AG04450 (cell line): ENCODE data around the gene GSE1. TPM values are rescaled to one million over a fixed set of nuclear protein-coding genes. Genes with fewer than 3 reads are reported as not detected.

ENCODE experiments used
- CTCF ChIA-PET: fragments of 300-600, 350-600 bp; formaldehyde crosslinking; extraction: SDS; loops from one replicate; lab custom pipeline; 2022; ENCODE audit warnings: antibody characterized with exemption, inconsistent platforms; lab: Charles Lee
- POLR2A ChIA-PET: fragments of 350-600 bp; formaldehyde crosslinking; extraction: SDS; loops from one replicate; lab custom pipeline; 2021; ENCODE audit warnings: antibody characterized with exemption, inconsistent platforms; lab: Yijun Ruan, JAX
- DNase-seq: peaks from one replicate; pipeline ENCODE4 v3.0.0-alpha.2; 2011; ENCODE audit warnings: low read depth, low spot score
- H3K27ac ChIP-seq: one replicate; pipeline ENCODE4 v1.5.1; 2012; ENCODE audit warnings: low read depth, low read length, control low read depth
- H3K27me3 ChIP-seq: one replicate; pipeline ENCODE4 v1.6.0; 2012; ENCODE audit warnings: low read length; ENCODE audit not compliant: control insufficient read depth, insufficient read depth
- H3K4me3 ChIP-seq: 2 replicates; pipeline ENCODE4 v1.5.1; 2011; ENCODE audit warnings: mild to moderate bottlenecking, low read depth, low read length, control low read depth
- H3K9me3 ChIP-seq: 2 replicates; pipeline ENCODE4 v1.5.1; 2012; ENCODE audit warnings: low read length; ENCODE audit not compliant: control insufficient read depth, insufficient read depth
- polyA plus RNA-seq: library from polyadenylated mRNA; depleted of rRNA; stranded (reverse); fragments of >200 nt; gene quantifications from 2 replicates; pipeline ENCODE4 v1.2.3, GENCODE V29; 2011
- TF ChIP-seq, protein P1 (sequence below): IDR thresholded peaks from 2 replicates; pipeline ENCODE4 v1.5.1; 2011; ENCODE audit warnings: low read depth, low read length, control low read depth, inconsistent platforms

Gene GSE1
- polyA plus RNA-seq, 1 experiment, result 18.2 TPM

DNA sequence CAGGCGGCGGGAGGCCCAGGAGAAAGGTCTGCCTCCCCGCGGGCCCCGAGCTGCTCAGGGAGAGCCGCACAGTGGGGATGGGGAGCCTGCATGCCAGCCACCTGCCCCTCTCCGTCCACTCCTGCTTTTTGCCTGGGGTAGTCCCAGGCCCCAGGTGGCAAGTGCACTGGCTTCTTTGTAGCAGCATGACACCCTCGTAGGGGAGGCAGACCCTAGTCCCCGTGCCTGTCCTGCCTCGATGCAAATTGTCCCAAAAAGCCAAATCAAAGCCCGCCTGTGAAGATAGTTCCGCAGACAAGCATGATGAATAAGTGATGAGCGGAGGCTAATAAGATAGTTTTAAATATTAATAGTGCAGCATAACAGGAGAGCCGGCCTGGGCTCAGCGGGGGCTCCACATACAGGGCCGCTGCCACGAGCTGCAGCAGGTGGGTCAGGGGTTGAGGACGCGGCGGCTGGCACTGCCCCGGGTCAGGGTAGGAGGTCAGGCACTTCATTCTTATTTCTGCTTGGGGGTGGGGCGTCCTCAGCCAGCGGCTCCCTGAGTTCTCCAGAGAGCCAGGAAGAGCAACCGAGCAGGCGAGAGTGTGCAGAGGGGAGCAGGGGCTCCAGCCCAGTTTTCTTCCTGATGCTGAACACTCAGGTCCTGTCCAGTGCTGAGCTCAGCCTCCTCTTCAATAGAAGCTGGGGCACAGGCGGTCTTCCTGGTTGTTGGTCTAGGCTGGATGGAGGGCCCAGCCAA is 48.8 kb downstream of the GSE1 start:
- Histone ChIP-seq H3K27me3 (no peaks in the 10 kb centered on the region), H3K27ac (no peak overlapping the region), H3K4me3 (no peak overlapping the region), H3K9me3 (no peaks in the 10 kb centered on the region; the same call in 1 of the 2 replicates)
- TF ChIP-seq, protein P1, sequence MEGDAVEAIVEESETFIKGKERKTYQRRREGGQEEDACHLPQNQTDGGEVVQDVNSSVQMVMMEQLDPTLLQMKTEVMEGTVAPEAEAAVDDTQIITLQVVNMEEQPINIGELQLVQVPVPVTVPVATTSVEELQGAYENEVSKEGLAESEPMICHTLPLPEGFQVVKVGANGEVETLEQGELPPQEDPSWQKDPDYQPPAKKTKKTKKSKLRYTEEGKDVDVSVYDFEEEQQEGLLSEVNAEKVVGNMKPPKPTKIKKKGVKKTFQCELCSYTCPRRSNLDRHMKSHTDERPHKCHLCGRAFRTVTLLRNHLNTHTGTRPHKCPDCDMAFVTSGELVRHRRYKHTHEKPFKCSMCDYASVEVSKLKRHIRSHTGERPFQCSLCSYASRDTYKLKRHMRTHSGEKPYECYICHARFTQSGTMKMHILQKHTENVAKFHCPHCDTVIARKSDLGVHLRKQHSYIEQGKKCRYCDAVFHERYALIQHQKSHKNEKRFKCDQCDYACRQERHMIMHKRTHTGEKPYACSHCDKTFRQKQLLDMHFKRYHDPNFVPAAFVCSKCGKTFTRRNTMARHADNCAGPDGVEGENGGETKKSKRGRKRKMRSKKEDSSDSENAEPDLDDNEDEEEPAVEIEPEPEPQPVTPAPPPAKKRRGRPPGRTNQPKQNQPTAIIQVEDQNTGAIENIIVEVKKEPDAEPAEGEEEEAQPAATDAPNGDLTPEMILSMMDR, result no peak
- CTCF ChIA-PET, result interaction anchor here (0.9 kb wide), 1 partner anchor 246 kb away, joined by 3 read pairs; no protein-coding TSS in a partner anchor
- POLR2A ChIA-PET, result no interaction called here
- no peak for DNase-seq

DNA sequence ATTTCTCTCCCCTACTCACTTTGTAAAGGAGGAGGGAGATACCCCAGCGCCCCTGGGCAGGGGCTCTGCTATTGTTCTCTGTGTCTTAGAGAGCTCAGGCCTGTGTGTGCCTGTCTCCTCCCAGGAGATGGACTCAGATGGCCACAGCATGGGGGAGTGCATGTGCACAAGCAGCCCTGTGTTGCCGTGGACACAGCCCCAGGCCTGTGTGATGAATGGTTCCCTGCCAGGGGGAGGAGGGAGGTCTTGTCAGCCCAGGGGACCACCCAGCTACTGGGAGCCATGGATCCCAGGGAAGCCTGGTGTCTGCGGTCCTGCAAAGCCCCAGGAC is 49.3 kb downstream of the GSE1 start:
- POLR2A ChIA-PET, result no interaction called here
- no peak overlapping the region for H3K27ac ChIP-seq
- no peak for DNase-seq

DNA sequence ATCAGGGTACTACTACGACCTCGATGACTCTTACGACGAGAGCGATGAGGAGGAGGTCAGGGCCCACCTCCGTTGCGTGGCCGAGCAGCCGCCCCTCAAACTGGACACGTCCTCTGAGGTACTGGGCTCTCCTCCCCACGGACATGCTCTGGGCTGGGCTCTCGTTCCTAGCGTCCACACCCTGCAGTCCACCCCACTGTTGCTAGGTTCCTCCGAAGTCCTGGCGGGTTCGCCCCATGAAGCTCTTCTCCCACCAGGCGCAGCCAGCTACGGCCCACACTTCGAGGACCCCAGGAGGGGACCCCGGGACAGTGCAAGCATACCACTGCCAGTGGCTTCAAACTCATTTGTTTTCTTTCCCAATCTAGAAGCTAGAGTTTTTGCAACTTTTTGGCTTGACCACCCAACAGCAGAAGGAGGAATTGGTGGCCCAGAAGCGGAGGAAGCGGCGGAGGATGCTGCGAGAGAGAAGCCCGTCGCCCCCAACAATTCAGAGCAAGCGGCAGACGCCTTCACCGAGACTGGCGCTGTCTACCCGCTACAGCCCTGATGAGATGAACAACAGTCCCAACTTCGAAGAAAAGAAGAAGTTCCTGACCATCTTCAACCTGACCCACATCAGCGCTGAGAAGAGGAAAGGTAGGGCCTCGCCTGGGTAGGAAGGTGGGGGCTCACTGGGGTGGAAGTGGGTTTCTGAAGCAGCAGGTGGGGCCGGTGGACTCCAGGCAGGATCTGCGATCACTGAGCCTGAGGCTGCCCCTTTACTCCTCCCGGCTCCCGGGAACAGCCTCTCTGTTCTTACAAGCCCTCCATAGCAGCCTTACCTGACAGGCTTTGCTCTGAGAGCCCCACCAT is 50.1 kb downstream of the GSE1 start:
- no peak for DNase-seq
- CTCF ChIA-PET, result interaction anchor here (0.9 kb wide), 1 partner anchor 247 kb away, joined by 3 read pairs; no protein-coding TSS in a partner anchor
- no peak overlapping the region for H3K27ac ChIP-seq
- H3K4me3 ChIP-seq, result no peak overlapping the region
- no peaks in the 10 kb centered on the region; the same call in 1 of the 2 replicates for H3K9me3 ChIP-seq
- H3K27me3 ChIP-seq, result no peaks in the 10 kb centered on the region
- POLR2A ChIA-PET, result no interaction called here
- TF ChIP-seq, protein P1, result no peak

More for the DNA sequence above, 49.3 kb downstream of the GSE1 start:
- H3K4me3 ChIP-seq, result no peak overlapping the region
- TF ChIP-seq, protein P1, result no peak
- CTCF ChIA-PET, result interaction anchor here (0.9 kb wide), 1 partner anchor 246 kb away, joined by 3 read pairs; no protein-coding TSS in a partner anchor
- no peaks in the 10 kb centered on the region; the same call in 1 of the 2 replicates for H3K9me3 ChIP-seq
- no peaks in the 10 kb centered on the region for H3K27me3 ChIP-seq

DNA sequence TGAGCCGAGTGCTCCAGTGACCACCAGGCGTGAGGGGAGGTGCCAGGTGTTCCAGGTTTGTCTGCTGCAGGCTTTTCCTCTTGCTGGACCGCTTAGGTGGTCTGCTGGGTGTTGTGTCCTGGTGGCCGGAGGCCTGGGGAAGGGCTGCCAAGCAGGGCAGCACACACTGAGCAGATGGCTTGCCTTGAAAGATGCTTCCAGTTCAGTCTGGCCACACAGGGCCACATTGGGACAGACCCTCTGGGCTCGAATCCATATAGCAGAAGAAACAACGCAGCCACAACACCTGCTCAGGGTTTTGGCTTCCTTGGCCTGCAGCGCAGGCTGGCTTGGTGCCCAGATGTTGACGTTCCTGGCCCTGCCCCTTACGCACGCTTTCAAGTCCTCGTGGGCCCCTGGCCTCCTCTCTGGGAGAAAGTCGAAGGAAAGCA is 50.8 kb downstream of the GSE1 start:
- POLR2A ChIA-PET, result no interaction called here
- H3K27ac ChIP-seq, result no peak overlapping the region
- no peak overlapping the region for H3K4me3 ChIP-seq
- DNase-seq, result no peak
- TF ChIP-seq, protein P1, result no peak
- H3K9me3 ChIP-seq, result no peaks in the 10 kb centered on the region; the same call in 1 of the 2 replicates
- no peaks in the 10 kb centered on the region for H3K27me3 ChIP-seq
- CTCF ChIA-PET, result no interaction called here
